Measurements from ENCODE around the gene NCK2.

DNA sequence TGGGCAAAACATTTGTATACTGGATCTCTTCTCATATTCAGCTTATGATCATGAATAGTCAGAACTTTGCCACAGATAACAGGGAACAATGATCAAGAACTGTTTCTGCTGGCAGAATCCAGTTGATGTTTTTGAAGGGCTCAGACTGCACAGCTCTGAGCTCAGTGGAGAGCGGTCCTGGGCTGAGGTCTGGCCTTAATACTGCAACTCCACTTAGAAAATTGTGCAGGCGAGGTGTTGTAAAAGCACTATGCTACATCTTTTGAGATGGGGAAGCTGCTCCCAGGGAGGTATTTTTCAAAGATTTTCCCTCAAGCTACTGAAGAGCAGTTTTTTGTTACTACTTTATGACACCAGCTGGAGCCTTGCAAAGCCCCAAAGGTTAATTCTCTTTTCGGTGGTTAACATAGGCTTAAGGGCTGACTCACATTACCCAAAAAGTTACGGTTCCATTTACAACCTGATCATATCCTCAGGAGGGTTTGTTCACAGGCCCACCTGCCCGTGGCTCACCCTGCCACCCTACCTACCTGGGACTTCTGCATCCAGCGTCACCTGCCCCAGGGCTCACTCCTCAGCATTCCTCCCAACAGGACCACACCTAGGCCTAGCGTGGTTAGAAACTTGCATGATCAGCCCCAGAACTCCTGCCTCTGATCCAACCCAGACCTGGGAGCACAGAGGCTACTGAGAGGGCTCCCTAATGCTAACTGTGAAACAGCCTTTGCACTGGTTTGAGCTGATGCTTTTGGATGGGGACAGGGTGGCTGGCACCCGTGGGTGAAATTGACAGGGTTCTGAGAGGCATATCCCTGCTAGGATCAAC, 114.4 kb downstream of the NCK2 start:
- TF ChIP-seq, protein P1, sequence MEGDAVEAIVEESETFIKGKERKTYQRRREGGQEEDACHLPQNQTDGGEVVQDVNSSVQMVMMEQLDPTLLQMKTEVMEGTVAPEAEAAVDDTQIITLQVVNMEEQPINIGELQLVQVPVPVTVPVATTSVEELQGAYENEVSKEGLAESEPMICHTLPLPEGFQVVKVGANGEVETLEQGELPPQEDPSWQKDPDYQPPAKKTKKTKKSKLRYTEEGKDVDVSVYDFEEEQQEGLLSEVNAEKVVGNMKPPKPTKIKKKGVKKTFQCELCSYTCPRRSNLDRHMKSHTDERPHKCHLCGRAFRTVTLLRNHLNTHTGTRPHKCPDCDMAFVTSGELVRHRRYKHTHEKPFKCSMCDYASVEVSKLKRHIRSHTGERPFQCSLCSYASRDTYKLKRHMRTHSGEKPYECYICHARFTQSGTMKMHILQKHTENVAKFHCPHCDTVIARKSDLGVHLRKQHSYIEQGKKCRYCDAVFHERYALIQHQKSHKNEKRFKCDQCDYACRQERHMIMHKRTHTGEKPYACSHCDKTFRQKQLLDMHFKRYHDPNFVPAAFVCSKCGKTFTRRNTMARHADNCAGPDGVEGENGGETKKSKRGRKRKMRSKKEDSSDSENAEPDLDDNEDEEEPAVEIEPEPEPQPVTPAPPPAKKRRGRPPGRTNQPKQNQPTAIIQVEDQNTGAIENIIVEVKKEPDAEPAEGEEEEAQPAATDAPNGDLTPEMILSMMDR (conservative IDR thresholded peaks at IDR 0.05; ENCODE audit: low read depth, low read length): no peak
- TF ChIP-seq EZH2 (IDR thresholded peaks at IDR 0.05; ENCODE audit: borderline replicate concordance, low read depth, low read length, poor library complexity, severe bottlenecking): no peak

Measured in A673 (cell line).